Thyroid gland (tissue), 4 donors: ENCODE data around the gene NLRC5.

Source experiments
- POLR2A ChIP-seq, 2 donors: fragments of 450-650 bp; IDR thresholded peaks; one replicate each; pipeline ENCODE4 v1.6.1; 2017; ENCODE audit warnings: antibody characterized with exemption in 2 of 2, mild to moderate bottlenecking in 2 of 2, moderate library complexity in 1 of 2
- TF ChIP-seq, protein P1 (sequence below), 6 experiments: fragments of 200-600 bp in 3 of 6; fragments of 450-650 bp in 3 of 6; sonication (generic) in 3 of 6; IDR thresholded peaks; one replicate each; pipeline ENCODE4 v1.5.1; 2016 to 2019; ENCODE audit warnings: antibody characterized with exemption in 6 of 6, mild to moderate bottlenecking in 2 of 6, inconsistent platforms in 1 of 6, moderate library complexity in 1 of 6

DNA sequence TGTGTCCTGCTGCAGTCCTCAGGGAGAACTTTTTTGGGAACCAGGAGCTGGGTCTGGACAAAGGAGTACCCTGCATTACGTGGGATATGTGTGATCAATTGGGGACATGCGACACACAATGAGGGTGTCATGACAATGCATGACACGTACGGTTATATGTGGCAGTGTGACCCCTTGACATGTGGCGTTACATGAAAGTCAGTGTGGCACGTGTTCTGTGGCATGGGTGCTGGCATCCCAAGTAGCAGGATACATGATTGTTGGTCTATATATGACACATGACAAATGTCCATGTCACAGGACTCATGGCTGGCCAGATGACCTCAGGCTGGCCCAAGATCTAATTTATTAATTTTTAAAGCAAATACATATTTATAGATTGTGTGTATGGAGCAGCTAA lies 93.3 kb downstream of the NLRC5 start:
- TF ChIP-seq POLR2A (IDR thresholded peaks at IDR 0.05), result no peak
- TF ChIP-seq, protein P1, sequence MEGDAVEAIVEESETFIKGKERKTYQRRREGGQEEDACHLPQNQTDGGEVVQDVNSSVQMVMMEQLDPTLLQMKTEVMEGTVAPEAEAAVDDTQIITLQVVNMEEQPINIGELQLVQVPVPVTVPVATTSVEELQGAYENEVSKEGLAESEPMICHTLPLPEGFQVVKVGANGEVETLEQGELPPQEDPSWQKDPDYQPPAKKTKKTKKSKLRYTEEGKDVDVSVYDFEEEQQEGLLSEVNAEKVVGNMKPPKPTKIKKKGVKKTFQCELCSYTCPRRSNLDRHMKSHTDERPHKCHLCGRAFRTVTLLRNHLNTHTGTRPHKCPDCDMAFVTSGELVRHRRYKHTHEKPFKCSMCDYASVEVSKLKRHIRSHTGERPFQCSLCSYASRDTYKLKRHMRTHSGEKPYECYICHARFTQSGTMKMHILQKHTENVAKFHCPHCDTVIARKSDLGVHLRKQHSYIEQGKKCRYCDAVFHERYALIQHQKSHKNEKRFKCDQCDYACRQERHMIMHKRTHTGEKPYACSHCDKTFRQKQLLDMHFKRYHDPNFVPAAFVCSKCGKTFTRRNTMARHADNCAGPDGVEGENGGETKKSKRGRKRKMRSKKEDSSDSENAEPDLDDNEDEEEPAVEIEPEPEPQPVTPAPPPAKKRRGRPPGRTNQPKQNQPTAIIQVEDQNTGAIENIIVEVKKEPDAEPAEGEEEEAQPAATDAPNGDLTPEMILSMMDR (IDR thresholded peaks at IDR 0.05), result no peak
